IPS DF 4.7 (cell line): Measurements from ENCODE around the gene DEFB123.
"Not testable (repeated sequence)": the region's sequence is repeated elsewhere in the genome, so short reads cannot be mapped to it uniquely, and the experiment has no call there.

Source experiments
- DNase-seq: peaks from one replicate; pipeline ENCODE4 v3.0.0-alpha.2; 2013; ENCODE audit warnings: low spot score; ENCODE audit errors: extremely low read depth

The DEFB123 gene

GRCh38 chr20:31440012-31440659, at the start of gene DEFB123:
Gene DEFB123, plus strand, starts transcription at chr20:31440632. Its CDS starts 67 bp downstream, at chr20:31440699.
- no peak for DNase-seq

- no peak for DNase-seq
Measured at GRCh38 chr20:31392836-31393235, 47.6 kb upstream of the DEFB123 start.

GRCh38 chr20:31394900-31395299, 45.5 kb upstream of the DEFB123 start:
- DNase-seq: no peak

- DNase-seq: no peak
Measured at GRCh38 chr20:31403886-31404285, 36.5 kb upstream of the DEFB123 start.

- DNase-seq: no peak
Measured at GRCh38 chr20:31406115-31406514, 34.3 kb upstream of the DEFB123 start, which contains the start of gene DEFB121. Gene DEFB121, minus strand, starts transcription at chr20:31406215. Its CDS starts 63 bp downstream, at chr20:31406152.

- DNase-seq: no peak
Measured at GRCh38 chr20:31410011-31410410, 30.4 kb upstream of the DEFB123 start.

GRCh38 chr20:31414381-31414780, 26.1 kb upstream of the DEFB123 start:
- no peak for DNase-seq

- DNase-seq: no peak
Measured at GRCh38 chr20:31415653-31416052, 24.8 kb upstream of the DEFB123 start.

- no peak for DNase-seq
Measured at GRCh38 chr20:31418307-31418706, 22.1 kb upstream of the DEFB123 start.

GRCh38 chr20:31425797-31426196, 14.6 kb upstream of the DEFB123 start:
- no peak for DNase-seq

GRCh38 chr20:31426891-31427551, 13.4 kb upstream of the DEFB123 start:
- DNase-seq: not testable (repeated sequence)

- not testable (repeated sequence) for DNase-seq
Measured at GRCh38 chr20:31427576-31427975, 12.9 kb upstream of the DEFB123 start.

GRCh38 chr20:31430568-31431115, 9.8 kb upstream of the DEFB123 start:
- no peak for DNase-seq

- DNase-seq: no peak
Measured at GRCh38 chr20:31446084-31446819, 5.8 kb downstream of the DEFB123 start.

- DNase-seq: no peak
Measured at GRCh38 chr20:31449511-31450414, 9.3 kb downstream of the DEFB123 start.

- DNase-seq: no peak
Measured at GRCh38 chr20:31452575-31452974, 12.1 kb downstream of the DEFB123 start.

GRCh38 chr20:31454361-31454760, 13.9 kb downstream of the DEFB123 start:
- no peak for DNase-seq

- DNase-seq: not testable (repeated sequence)
Measured at GRCh38 chr20:31470946-31471345, 30.5 kb downstream of the DEFB123 start.

GRCh38 chr20:31472395-31473330, 32.2 kb downstream of the DEFB123 start:
- DNase-seq: no peak
